HEK293 (cell line): Measurements from ENCODE around the gene HCAR2.

ENCODE experiments used
- CTCF ChIA-PET: fragments of 350-600 bp; formaldehyde crosslinking; extraction: SDS; loops from one replicate; lab custom pipeline; 2021; ENCODE audit warnings: antibody characterized with exemption; lab: Yijun Ruan, JAX
- POLR2A ChIA-PET: fragments of 300-600 bp; formaldehyde crosslinking; extraction: SDS; loops from one replicate; lab custom pipeline; 2020; ENCODE audit warnings: antibody characterized with exemption, inconsistent platforms; lab: Yijun Ruan, JAX
- H3K27ac ChIP-seq: fragments of 200-500 bp; sonication (Bioruptor generic); 2 replicates; pipeline ENCODE4 v1.5.1; 2014; ENCODE audit warnings: low read depth, low read length, control low read depth, inconsistent platforms; ENCODE audit errors: extremely low read depth
- H3K36me3 ChIP-seq, 2 experiments: fragments of 200-500 bp in 1 of 2; sonication (Bioruptor generic) in 1 of 2; 1 replicate in 1 of 2; 2 replicates in 1 of 2; pipeline ENCODE4 v1.5.1; 2014 to 2017; ENCODE audit warnings: inconsistent platforms in 2 of 2, low read length in 2 of 2; ENCODE audit not compliant: control insufficient read depth in 2 of 2, insufficient read depth in 1 of 2
- H3K4me1 ChIP-seq: fragments of 200-500 bp; sonication (Bioruptor generic); 2 replicates; pipeline ENCODE4 v1.5.1; 2014; ENCODE audit warnings: mild to moderate bottlenecking, low read length, inconsistent platforms; ENCODE audit not compliant: control insufficient read depth, insufficient read depth
- H3K4me3 ChIP-seq: 2 replicates; pipeline ENCODE4 v1.5.1; 2011; ENCODE audit warnings: low read depth, mild to moderate bottlenecking, control low read depth, low read length, moderate library complexity
- H3K9me3 ChIP-seq: fragments of 200-500 bp; sonication (Bioruptor generic); 2 replicates; pipeline ENCODE4 v1.5.1; 2014; ENCODE audit warnings: low read depth, low read length, inconsistent platforms; ENCODE audit not compliant: control insufficient read depth, insufficient read depth
- BCL6B ChIP-seq: fragments of 450-650 bp; formaldehyde crosslinking; IDR thresholded peaks from 2 replicates; pipeline ENCODE4 v1.5.1; 2017; ENCODE audit warnings: missing biosample characterization, missing genetic modification characterization
- OSR2 ChIP-seq: fragments of 450-650 bp; formaldehyde crosslinking; IDR thresholded peaks from 2 replicates; pipeline ENCODE4 v1.5.1; 2016; ENCODE audit warnings: missing biosample characterization, missing genetic modification characterization
- PATZ1 ChIP-seq: fragments of 450-650 bp; formaldehyde crosslinking; IDR thresholded peaks from 2 replicates; pipeline ENCODE4 v1.5.1; 2016; ENCODE audit warnings: missing biosample characterization, missing genetic modification characterization
- PRDM1 ChIP-seq: fragments of 450-650 bp; formaldehyde crosslinking; IDR thresholded peaks from 2 replicates; pipeline ENCODE4; 2016; ENCODE audit warnings: missing biosample characterization, missing genetic modification characterization
- SALL2 ChIP-seq: fragments of 450-650 bp; formaldehyde crosslinking; IDR thresholded peaks from 2 replicates; pipeline ENCODE4 v1.5.0; 2017; ENCODE audit warnings: missing biosample characterization, mild to moderate bottlenecking, missing genetic modification characterization, borderline replicate concordance
- ZBTB17 ChIP-seq: fragments of 450-650 bp; formaldehyde crosslinking; IDR thresholded peaks from 2 replicates; pipeline ENCODE4 v1.5.1; 2016; ENCODE audit warnings: missing biosample characterization, missing genetic modification characterization
- ZNF121 ChIP-seq: fragments of 450-650 bp; formaldehyde crosslinking; IDR thresholded peaks from 2 replicates; pipeline ENCODE4 v1.5.1; 2016; ENCODE audit warnings: missing biosample characterization, missing genetic modification characterization
- ZNF146 ChIP-seq: fragments of 450-650 bp; formaldehyde crosslinking; IDR thresholded peaks from 2 replicates; pipeline ENCODE4 v1.5.1; 2016; ENCODE audit warnings: missing biosample characterization, missing genetic modification characterization
- ZNF155 ChIP-seq: fragments of 450-650 bp; formaldehyde crosslinking; IDR thresholded peaks from 2 replicates; pipeline ENCODE4 v1.5.1; 2016; ENCODE audit warnings: missing biosample characterization, missing genetic modification characterization
- ZNF26 ChIP-seq: fragments of 450-650 bp; formaldehyde crosslinking; IDR thresholded peaks from 2 replicates; pipeline ENCODE4 v1.5.1; 2016; ENCODE audit warnings: missing biosample characterization, missing genetic modification characterization
- ZNF362 ChIP-seq: fragments of 450-650 bp; formaldehyde crosslinking; IDR thresholded peaks from 2 replicates; pipeline ENCODE4 v1.5.1; 2016; ENCODE audit warnings: missing biosample characterization, missing genetic modification characterization
- ZNF366 ChIP-seq: fragments of 450-650 bp; formaldehyde crosslinking; conservative IDR thresholded peaks from 2 replicates; pipeline ENCODE4 v1.5.1; 2016; ENCODE audit warnings: missing biosample characterization, missing genetic modification characterization
- ZNF488 ChIP-seq: fragments of 450-650 bp; formaldehyde crosslinking; IDR thresholded peaks from 2 replicates; pipeline ENCODE4 v1.5.1; 2016; ENCODE audit warnings: missing biosample characterization, missing genetic modification characterization
- ZNF530 ChIP-seq: fragments of 450-650 bp; formaldehyde crosslinking; IDR thresholded peaks from 2 replicates; pipeline ENCODE4 v1.5.1; 2016; ENCODE audit warnings: low read depth, missing biosample characterization, missing genetic modification characterization

HCAR2 gene

GRCh38 chr12:122665759-122666158, 37.4 kb downstream of the HCAR2 start:
- no peaks in the 10 kb centered on the region for H3K4me1 ChIP-seq
- H3K27ac ChIP-seq = no peak overlapping the region
- POLR2A ChIA-PET = no interaction called here
- TF ChIP-seq ZNF146 (tag by site-specific recombination) = peak; percentile 93
- no peak for TF ChIP-seq PATZ1 (tag by site-specific recombination)
- TF ChIP-seq ZBTB17 = peak; percentile 59
- TF ChIP-seq ZNF155 (tag by site-specific recombination) = no peak
- no peaks in the 10 kb centered on the region for H3K36me3 ChIP-seq
- CTCF ChIA-PET = interaction anchor here (0.7 kb wide), 1 partner anchor 1660 kb away, joined by 4 read pairs; no protein-coding TSS in a partner anchor
- H3K4me3 ChIP-seq = no peak overlapping the region
- H3K9me3 ChIP-seq = no peaks in the 10 kb centered on the region

- no peak overlapping the region for H3K4me3 ChIP-seq
- ChIA-PET CTCF (interaction anchor here (0.7 kb wide), 1 partner anchor 1660 kb away, joined by 4 read pairs; no protein-coding TSS in a partner anchor), POLR2A (no interaction called here)
- H3K9me3 ChIP-seq = no peaks in the 10 kb centered on the region
- H3K27ac ChIP-seq = no peak overlapping the region
- H3K4me1 ChIP-seq = no peaks in the 10 kb centered on the region
- no peak for TF ChIP-seq SALL2 (tag by site-specific recombination)
- TF ChIP-seq BCL6B = no peak
- peak; percentile 83 for TF ChIP-seq PRDM1
- TF ChIP-seq ZNF366 (tag by site-specific recombination) = peak; percentile 75
- no peak for TF ChIP-seq ZNF26
- no peak for TF ChIP-seq OSR2 (tag by site-specific recombination)
- no peaks in the 10 kb centered on the region for H3K36me3 ChIP-seq
Observed at GRCh38 chr12:122665349-122665748, 37.8 kb downstream of the HCAR2 start.

- Histone ChIP-seq H3K27ac (no peak overlapping the region), H3K36me3 (no peaks in the 10 kb centered on the region; a peak in 1 of 3 replicates), H3K4me1 (no peaks in the 10 kb centered on the region), H3K9me3 (no peaks in the 10 kb centered on the region), H3K4me3 (no peak overlapping the region)
- ChIA-PET POLR2A (no interaction called here), CTCF (no interaction called here)
- TF ChIP-seq ZNF530 (tag by site-specific recombination) (no peak), ZNF488 (tag by site-specific recombination) (no peak), ZNF121 (tag by site-specific recombination) (peak; percentile 89), ZNF362 (tag by site-specific recombination) (no peak)
Observed at GRCh38 chr12:122661938-122662337, 41.2 kb downstream of the HCAR2 start.
